ENCODE results near the gene CBR1. TPM values are rescaled to one million over a fixed set of nuclear protein-coding genes. Genes with fewer than 3 reads are reported as not detected.
"Not testable (repeated sequence)": the region's sequence is repeated elsewhere in the genome, so short reads cannot be mapped to it uniquely, and the experiment has no call there.

CBR1 gene
- total RNA-seq, 2 experiments from 2014 or later: 43.4 to 43.7 TPM

DNA sequence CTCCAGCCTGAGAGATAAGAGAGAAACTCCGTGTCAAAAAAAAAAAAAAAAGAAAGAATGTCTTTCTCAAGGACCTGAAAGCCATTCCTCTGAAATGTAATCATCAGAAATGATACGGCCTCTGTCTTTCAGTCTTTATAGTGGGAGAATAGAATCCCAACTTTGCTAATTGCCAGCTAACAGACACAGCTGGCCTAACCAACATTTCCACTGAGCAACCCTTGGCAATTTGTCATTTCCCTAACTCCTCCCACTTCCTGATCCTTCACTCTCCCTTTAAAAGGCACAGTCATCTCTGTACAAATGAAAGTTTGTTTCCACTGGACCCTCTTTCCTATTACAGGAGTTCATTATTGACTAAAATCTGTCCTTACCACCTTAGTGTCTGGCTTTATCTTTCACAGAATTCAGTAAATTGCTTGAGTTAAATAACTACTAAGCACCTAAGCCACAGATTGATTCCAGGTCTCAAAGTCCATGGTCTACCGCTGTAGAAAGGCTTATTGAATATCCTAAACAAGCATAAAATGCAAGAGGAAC is 4.3 kb upstream of the CBR1 start:
- DNase-seq: peak; percentile 30
- peak overlapping the region; percentile 38 for H3K27ac Mint-ChIP-seq
- H3K4me3 Mint-ChIP-seq: no peak overlapping the region
- H3K27me3 Mint-ChIP-seq: no peaks in the 10 kb centered on the region
- peaks cover 20% of the 10 kb centered on the region for H3K4me1 Mint-ChIP-seq
- peaks cover 13% of the 10 kb centered on the region for H3K9me3 Mint-ChIP-seq
- peaks cover 13% of the 10 kb centered on the region for H3K36me3 Mint-ChIP-seq

DNA sequence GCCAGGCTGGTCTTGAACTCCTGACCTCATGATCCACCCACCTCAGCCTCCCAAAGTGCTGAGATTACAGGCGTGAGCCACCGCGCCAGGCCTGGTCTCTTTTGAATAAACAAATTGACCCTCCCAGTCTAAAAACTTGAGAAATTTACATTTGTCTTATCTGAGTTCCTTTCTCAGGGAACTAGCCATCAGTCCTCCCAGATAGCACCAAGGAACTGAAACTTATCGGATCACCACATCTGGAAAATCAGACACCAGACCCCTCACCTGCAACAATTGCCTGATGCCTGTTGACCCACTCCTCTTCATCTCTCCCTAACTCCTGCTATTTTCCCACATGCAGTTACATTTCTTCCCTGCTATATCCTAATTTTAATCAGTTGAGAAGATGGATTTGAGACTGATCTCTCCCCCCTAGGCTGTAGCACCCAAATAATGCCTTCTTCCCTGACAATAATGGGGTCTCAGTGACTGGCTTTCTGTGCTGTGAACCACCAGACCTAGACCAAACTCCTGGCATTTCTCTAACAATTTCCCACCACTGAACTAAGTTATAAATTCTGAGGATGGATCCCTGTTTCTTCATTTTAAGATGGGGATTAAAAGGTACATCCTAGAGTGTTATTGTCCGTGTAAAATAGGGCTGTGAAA is 951 bp upstream of the CBR1 start:
- Mint-ChIP-seq H3K9me3 (peaks cover 13% of the 10 kb centered on the region), H3K27me3 (no peaks in the 10 kb centered on the region), H3K36me3 (peaks cover 31% of the 10 kb centered on the region), H3K27ac (no peak overlapping the region), H3K4me3 (no peak overlapping the region), H3K4me1 (peaks cover 41% of the 10 kb centered on the region)
- no peak for DNase-seq

DNA sequence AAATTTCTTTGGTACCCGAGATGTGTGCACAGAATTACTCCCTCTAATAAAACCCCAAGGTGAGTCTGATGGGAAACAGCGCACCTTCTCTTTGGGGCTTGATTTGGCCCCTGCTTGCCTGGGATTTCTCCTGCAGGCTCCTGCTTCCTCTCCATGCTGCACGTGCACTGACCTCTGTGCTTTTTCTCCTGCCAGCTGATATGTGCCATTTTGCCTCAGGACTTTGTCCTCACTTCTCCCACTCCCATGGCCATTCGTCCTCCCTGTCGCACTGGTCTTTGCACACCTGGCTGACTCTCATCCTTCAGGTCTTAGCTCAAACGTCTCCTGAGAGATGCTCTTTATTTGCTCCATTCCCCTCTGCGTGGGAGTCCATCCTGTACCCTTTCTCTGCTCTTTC is 1.2 kb downstream of the CBR1 start:
- H3K4me3 Mint-ChIP-seq: peak overlapping the region; percentile 72
- DNase-seq: no peak
- H3K27me3 Mint-ChIP-seq: no peaks in the 10 kb centered on the region
- H3K36me3 Mint-ChIP-seq: peaks cover 33% of the 10 kb centered on the region
- peaks cover 13% of the 10 kb centered on the region for H3K9me3 Mint-ChIP-seq
- H3K27ac Mint-ChIP-seq: peak overlapping the region; percentile 2
- peaks cover 42% of the 10 kb centered on the region for H3K4me1 Mint-ChIP-seq

DNA sequence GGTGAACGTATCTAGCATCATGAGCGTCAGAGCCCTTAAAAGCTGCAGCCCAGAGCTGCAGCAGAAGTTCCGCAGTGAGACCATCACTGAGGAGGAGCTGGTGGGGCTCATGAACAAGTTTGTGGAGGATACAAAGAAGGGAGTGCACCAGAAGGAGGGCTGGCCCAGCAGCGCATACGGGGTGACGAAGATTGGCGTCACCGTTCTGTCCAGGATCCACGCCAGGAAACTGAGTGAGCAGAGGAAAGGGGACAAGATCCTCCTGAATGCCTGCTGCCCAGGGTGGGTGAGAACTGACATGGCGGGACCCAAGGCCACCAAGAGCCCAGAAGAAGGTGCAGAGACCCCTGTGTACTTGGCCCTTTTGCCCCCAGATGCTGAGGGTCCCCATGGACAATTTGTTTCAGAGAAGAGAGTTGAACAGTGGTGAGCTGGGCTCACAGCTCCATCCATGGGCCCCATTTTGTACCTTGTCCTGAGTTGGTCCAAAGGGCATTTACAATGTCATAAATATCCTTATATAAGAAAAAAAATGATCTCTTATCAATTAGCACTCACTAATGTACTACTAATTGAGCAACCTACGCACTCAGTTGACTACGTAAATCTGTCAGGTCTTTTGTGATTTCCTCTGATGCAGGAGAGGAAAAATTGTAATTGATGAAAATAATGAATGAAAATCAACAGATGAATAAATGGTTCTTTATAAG is 2.8 kb downstream of the CBR1 start:
- no peak for DNase-seq
- peaks cover 33% of the 10 kb centered on the region for H3K36me3 Mint-ChIP-seq
- peaks cover 47% of the 10 kb centered on the region for H3K4me1 Mint-ChIP-seq
- H3K4me3 Mint-ChIP-seq: no peak overlapping the region
- no peaks in the 10 kb centered on the region for H3K27me3 Mint-ChIP-seq
- no peak overlapping the region for H3K27ac Mint-ChIP-seq
- peaks cover 11% of the 10 kb centered on the region for H3K9me3 Mint-ChIP-seq

DNA sequence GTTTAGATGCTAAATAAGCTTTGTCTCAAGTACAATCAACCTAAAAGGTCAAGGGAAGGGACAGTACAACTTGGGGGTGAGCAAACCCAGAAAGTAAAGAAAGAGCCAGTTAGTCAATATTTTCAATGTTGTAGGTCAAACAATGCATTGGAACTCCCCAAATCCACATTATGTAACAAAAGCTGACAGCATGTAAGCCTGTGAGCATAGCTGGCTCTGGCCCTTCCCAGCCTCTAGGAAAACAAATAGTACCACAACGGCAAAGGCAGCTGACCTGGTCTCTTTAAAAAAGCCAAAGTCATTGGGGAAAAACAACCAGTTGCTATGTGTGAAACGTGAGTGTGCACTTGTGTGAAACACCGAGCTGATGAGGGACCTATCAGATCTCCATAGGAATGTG is 3.4 kb downstream of the CBR1 start:
- Mint-ChIP-seq H3K4me1 (peaks cover 47% of the 10 kb centered on the region), H3K27me3 (no peaks in the 10 kb centered on the region), H3K4me3 (no peak overlapping the region), H3K27ac (no peak overlapping the region), H3K9me3 (peaks cover 9% of the 10 kb centered on the region), H3K36me3 (peaks cover 33% of the 10 kb centered on the region)
- DNase-seq: no peak

DNA sequence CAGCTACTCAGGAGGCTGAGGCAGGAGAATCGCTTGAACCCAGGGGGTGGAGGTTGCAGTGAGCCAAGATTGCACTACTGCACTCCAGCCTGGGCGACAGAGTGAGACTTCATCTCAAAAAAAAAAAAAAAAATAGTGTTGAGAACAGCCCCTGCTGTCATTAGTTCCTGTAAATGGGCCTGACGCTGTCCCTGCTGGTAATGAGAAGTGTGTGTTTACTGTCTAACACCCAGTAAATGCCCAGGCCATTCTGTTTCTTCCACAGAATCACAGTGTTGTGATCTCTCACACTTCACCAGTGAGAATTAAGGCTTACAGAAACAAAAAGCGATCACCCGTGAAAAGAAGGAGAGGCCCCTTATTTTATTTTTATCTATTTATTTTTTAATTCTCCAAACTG is 4.1 kb downstream of the CBR1 start:
- H3K27me3 Mint-ChIP-seq, H3K4me3 Mint-ChIP-seq, H3K27ac Mint-ChIP-seq, DNase-seq, H3K9me3 Mint-ChIP-seq: not testable (repeated sequence)
- Mint-ChIP-seq H3K36me3 (peaks cover 30% of the 10 kb centered on the region), H3K4me1 (peaks cover 50% of the 10 kb centered on the region)

DNA sequence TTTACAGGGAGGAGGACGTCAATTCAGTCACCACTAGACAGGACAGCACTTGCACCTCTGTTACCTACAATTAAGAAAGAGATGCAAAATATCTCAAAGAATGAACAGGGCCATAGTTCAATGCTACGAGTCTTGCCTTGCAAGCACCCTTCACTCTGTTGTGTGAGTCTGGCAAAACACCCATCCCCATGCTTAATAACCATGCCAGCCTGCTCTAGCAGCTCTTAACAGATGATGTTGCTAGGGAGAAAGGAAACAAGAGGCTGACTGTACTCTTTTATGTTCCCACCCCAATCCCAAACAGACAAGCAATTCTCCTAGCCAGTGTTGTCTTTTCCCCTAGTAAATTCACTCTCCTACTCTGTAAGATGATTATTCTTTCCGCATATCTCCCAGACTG is 5.3 kb downstream of the CBR1 start:
- no peak overlapping the region for H3K4me3 Mint-ChIP-seq
- no peak for DNase-seq
- H3K4me1 Mint-ChIP-seq: peaks cover 56% of the 10 kb centered on the region
- H3K9me3 Mint-ChIP-seq: no peaks in the 10 kb centered on the region
- no peaks in the 10 kb centered on the region for H3K27me3 Mint-ChIP-seq
- peaks cover 23% of the 10 kb centered on the region for H3K36me3 Mint-ChIP-seq
- H3K27ac Mint-ChIP-seq: no peak overlapping the region

DNA sequence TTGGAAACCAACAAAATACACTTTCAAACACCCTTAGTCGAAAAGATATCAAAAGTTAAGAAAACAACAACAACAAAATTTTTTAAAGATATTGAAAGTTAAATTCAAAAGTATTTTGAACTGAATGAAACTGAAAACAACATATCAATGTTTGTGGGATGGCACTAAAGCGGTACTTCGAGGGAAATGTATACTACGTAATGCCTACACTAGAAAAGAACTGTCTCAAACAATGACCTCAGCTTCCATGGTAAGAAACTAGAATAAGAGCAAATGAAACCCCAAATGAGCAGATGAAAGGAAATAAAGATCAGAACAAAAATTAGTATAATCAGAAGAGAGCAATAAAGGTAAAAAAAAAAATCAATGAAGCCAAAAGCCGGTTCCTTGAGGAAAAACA is 6.1 kb downstream of the CBR1 start:
- Mint-ChIP-seq H3K36me3 (peaks cover 18% of the 10 kb centered on the region), H3K4me1 (peaks cover 48% of the 10 kb centered on the region), H3K4me3 (no peak overlapping the region), H3K27ac (peak overlapping the region; percentile 68), H3K27me3 (no peaks in the 10 kb centered on the region), H3K9me3 (no peaks in the 10 kb centered on the region)
- no peak for DNase-seq

DNA sequence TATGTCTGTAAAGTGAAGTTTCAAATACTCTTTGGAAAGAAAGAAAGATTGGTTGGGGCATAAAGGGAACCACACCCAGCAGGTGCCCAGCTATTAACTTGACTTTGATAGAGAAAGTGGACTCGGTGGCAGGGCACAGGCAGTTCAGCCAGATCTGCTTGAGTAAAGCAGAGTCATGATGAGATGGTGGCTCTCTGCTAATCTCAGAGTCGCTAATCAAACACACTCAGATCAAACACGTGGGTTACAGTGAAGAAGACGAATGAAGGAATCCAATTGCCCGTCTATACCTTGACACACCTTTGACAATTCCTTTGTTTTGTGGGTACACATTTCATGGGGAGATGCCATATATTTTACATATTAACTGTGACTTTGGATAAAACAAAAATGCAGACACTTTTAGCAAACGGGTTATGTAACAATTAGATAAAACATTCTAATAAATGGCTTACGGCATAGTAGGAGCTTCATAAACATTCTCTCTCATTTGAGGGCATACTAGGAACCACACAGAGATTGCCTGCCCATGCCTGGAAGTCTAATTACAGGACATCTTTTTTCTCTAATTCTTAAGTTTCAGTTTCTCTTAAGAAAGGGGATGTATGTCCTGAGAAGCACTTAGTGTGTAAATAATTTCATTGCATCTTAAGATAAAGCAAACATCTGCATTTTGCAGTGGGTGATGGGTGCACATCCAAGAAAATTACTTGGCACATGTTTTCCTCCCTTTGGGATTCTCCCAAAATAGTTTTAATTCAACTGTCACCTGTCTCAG is 7.2 kb downstream of the CBR1 start:
- Mint-ChIP-seq H3K27me3 (no peaks in the 10 kb centered on the region), H3K9me3 (no peaks in the 10 kb centered on the region), H3K4me3 (no peak overlapping the region), H3K27ac (no peak overlapping the region), H3K36me3 (peaks cover 8% of the 10 kb centered on the region), H3K4me1 (peaks cover 39% of the 10 kb centered on the region)
- DNase-seq: no peak

DNA sequence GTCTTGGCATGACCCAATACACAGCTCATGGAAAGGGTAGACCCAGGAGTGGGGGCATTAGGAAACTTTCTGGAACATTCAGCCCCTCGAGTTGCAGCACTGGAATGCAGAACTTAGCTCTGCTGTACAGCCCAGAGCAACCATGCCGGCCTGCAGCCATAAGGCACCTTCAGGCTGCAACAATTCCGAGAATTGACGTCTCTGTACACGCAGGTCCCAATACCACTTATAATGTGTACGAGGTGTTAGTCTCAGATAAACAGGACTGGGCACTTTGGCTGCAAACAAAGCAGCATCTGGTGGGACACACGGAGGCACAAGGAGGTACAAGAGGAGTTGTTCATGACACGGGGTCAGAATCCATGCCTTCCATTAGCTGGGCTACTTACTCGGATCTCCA is 7.9 kb downstream of the CBR1 start:
- H3K36me3 Mint-ChIP-seq: peaks cover 2% of the 10 kb centered on the region
- no peak overlapping the region for H3K27ac Mint-ChIP-seq
- DNase-seq: no peak
- no peaks in the 10 kb centered on the region for H3K9me3 Mint-ChIP-seq
- peaks cover 35% of the 10 kb centered on the region for H3K4me1 Mint-ChIP-seq
- no peaks in the 10 kb centered on the region for H3K27me3 Mint-ChIP-seq
- no peak overlapping the region for H3K4me3 Mint-ChIP-seq

DNA sequence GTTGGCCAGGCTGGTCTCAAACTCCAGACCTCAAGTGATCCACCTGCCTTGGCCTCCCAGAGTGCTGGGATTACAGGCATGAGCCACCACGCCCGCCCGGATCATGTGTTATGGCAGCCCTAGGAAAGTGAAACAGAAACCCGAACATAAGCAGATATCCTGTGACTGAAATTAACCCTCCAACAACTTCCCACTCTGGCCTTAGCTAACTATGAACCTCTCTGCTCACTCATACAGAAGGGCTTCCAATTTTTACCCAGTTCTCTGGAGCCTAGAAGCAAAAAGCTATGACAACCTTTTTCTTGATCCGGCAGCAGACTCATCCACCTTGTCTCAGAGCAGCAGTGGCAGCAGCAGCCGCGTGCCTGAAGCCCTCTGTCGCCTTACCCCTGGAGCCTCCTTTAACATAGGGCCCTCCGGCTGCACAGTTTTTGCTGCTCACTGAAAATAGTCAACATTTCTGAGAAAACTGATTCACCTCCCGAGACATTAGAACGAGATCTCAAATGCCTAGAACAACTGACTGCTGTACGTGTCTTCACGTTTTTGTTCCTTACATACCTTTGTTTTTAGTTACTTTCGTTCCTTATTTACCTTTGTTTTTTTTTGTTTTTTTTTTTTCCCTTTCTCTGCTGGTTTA is 9.3 kb downstream of the CBR1 start:
- Mint-ChIP-seq H3K4me3 (peak overlapping the region; percentile 61), H3K4me1 (peaks cover 28% of the 10 kb centered on the region), H3K36me3 (peaks cover 2% of the 10 kb centered on the region), H3K27me3 (no peaks in the 10 kb centered on the region), H3K27ac (peak overlapping the region; percentile 91), H3K9me3 (no peaks in the 10 kb centered on the region)
- DNase-seq: peak; percentile 26

DNA sequence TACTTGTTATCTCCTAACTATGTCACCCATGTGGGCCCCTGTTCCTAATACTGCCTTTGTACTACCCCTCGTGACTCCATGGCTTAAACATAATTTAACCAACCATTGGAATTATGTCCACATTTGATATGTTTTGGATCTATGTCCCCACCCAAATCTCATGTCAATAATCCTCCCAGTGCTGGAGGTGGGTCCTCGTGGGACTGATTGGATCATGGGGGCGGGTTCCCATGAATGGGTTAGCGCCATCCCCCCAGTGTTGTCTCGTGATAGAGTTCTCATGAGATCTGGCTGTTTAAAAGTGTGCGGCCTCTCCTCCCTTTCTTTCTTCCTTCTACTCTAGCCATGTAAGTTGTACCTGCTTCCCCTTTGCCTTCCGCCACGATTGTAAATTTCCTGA is 9.8 kb downstream of the CBR1 start:
- Mint-ChIP-seq H3K9me3 (no peaks in the 10 kb centered on the region), H3K4me1 (peaks cover 28% of the 10 kb centered on the region), H3K36me3 (peaks cover 2% of the 10 kb centered on the region), H3K27me3 (no peaks in the 10 kb centered on the region), H3K27ac (peak overlapping the region; percentile 91), H3K4me3 (peak overlapping the region; percentile 61)
- no peak for DNase-seq

DNA sequence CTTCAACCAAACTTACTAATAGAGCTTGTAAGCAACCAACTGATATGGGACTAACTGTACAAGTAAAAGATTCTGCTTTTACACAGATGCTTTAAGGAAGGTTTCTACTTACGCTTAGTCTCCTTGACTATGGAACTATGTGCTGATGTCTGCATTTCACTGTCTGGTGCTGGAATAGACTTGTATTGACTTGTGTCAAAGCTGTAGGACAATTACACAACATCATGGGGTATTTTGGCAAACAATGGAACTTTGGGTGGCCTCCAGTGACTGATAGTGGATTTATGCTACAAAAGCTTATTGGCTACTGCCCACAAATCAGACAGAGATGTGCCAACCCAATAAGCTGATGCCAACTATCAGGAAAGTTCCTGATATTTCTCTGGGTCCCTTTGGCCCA is 10.6 kb downstream of the CBR1 start:
- Mint-ChIP-seq H3K27ac (no peak overlapping the region), H3K27me3 (no peaks in the 10 kb centered on the region)

DNA sequence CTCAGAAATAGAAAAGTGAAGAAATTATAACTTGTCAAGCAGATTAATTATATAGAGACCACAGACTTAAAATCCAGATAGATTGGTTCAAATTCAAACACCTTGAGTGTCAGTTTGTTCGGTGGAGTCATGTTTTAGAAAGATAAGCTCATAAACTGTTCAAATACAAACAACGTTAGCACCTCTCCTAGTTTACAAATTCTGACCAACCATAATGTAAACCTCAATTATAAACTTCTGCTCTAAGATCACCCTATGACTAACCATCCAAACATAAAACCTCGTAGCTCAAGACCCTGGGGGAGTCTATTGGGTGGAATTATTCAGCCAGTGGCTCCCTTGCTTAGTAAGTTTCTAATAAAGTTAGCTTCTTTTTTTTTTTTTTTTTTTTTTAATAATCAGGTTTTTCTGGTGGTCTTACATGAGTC is 12.4 kb downstream of the CBR1 start:
- DNase-seq: no peak
- no peaks in the 10 kb centered on the region for H3K36me3 Mint-ChIP-seq
- no peaks in the 10 kb centered on the region for H3K9me3 Mint-ChIP-seq
- H3K4me3 Mint-ChIP-seq: no peak overlapping the region
- H3K27me3 Mint-ChIP-seq: no peaks in the 10 kb centered on the region
- no peak overlapping the region for H3K27ac Mint-ChIP-seq
- H3K4me1 Mint-ChIP-seq: peaks cover 13% of the 10 kb centered on the region

More for the DNA sequence above, 10.6 kb downstream of the CBR1 start:
- H3K36me3 Mint-ChIP-seq: peaks cover 2% of the 10 kb centered on the region
- no peaks in the 10 kb centered on the region for H3K9me3 Mint-ChIP-seq
- H3K4me3 Mint-ChIP-seq: no peak overlapping the region
- DNase-seq: no peak
- peaks cover 27% of the 10 kb centered on the region for H3K4me1 Mint-ChIP-seq
